Right lobe of liver (tissue), 6 donors: ENCODE measurements around the gene KBTBD13. TPM values are rescaled to one million over a fixed set of nuclear protein-coding genes. Genes with fewer than 3 reads are reported as not detected.

Experiments used
- ATAC-seq, 4 donors: fragments of 200-7000 bp; cut with Tn5 transposase; one replicate each; pipeline ENCODE4 v1.9.1; 2020; ENCODE audit warnings: mild to moderate bottlenecking in 4 of 4, moderate library complexity in 4 of 4
- DNase-seq, 3 donors: peaks; one replicate each; pipeline ENCODE4 v3.0.0-alpha.2; 2020
- H3K27ac ChIP-seq, 3 donors: fragments of 200-600 bp; one replicate each; pipeline ENCODE4 v1.8.0; 2022
- H3K27me3 ChIP-seq, 2 donors: fragments of 200-600 bp; one replicate each; pipeline ENCODE4 v1.8.0; 2022
- H3K36me3 ChIP-seq, 4 donors: fragments of 200-600 bp; sonication (generic) in 1 of 4; one replicate each; pipeline versions ENCODE4 v1.5.1 to v1.8.0; 2017 to 2022; ENCODE audit warnings: control low read depth in 1 of 4
- H3K4me1 ChIP-seq, 4 donors: fragments of 200-600 bp; sonication (generic) in 1 of 4; one replicate each; pipeline versions ENCODE4 v1.5.1 to v1.8.0; 2017 to 2022; ENCODE audit warnings: control low read depth in 1 of 4
- H3K4me3 ChIP-seq, 3 donors: fragments of 200-600 bp; one replicate each; pipeline ENCODE4 v1.8.0; 2022
- H3K9me3 ChIP-seq, 4 donors: fragments of 200-600 bp; sonication (generic) in 1 of 4; one replicate each; pipeline versions ENCODE4 v1.5.1 to v1.8.0; 2017 to 2022; ENCODE audit warnings: control low read depth in 1 of 4
- POLR2A ChIP-seq: fragments of 450-650 bp; IDR thresholded peaks from one replicate; pipeline ENCODE4 v1.6.1; 2017; ENCODE audit warnings: antibody characterized with exemption, mild to moderate bottlenecking
- WGBS: methylation state at CpG from one replicate; pipeline ENCODE4 v1.1.6; 2018; ENCODE audit warnings: low coverage, low lambda C conversion rate; ENCODE audit not compliant: insufficient coverage; ENCODE audit errors: missing lambda C conversion rate; 5-methylcytosine and 5-hydroxymethylcytosine counted together
- intact Hi-C, 2 donors: fragments of 100-400 bp; cut with DNase I; formaldehyde crosslinking; loops; one replicate each; pipeline versions ENCODE4 v1.11.2 to v1.14.1; 2022
- total RNA-seq, 6 experiments: library from RNA; depleted of rRNA in 2 of 6; stranded (reverse); fragments of >200 nt in 2 of 6; fragmentation: NEBNext Ultra II Directional in 3 of 6; extraction: Animal tissue kit (Norgen Biotek cat#: 25700) in 3 of 6; gene quantifications; one replicate each; pipeline versions ENCODE4 v1.1.0 to v1.2.4, GENCODE V29; 2016 to 2023
- TF ChIP-seq, protein P1 (sequence below), 4 donors: fragments of 200-600 bp in 3 of 4; fragments of 450-650 bp in 1 of 4; IDR thresholded peaks; one replicate each; pipeline versions ENCODE4 v1.5.1 to v1.8.0; 2016 to 2022; ENCODE audit warnings: antibody characterized with exemption in 4 of 4, mild to moderate bottlenecking in 2 of 4
- donor health status: DM: no; HTN: yes; CAD: no.
- donor health status: DM: no; HTN: no; CAD: no.
- donor health status: DM: no; HTN: no; CAD: no.
- donor health status: DM: no; HTN: yes; CAD: no.
- donor health status: DM: no; HTN: yes; CAD: no.

The KBTBD13 gene
- total RNA-seq, 6 experiments from 2014 or later: not detected

- ATAC-seq (no peak), DNase-seq (no peak)
- Histone ChIP-seq H3K36me3 (no peaks in the 10 kb centered on the region), H3K4me1 (peaks cover 0 to 6% (median 0%) of the 10 kb centered on the region in 4 donors), H3K27me3 (peaks cover 0 to 4% of the 10 kb centered on the region in 2 donors), H3K4me3 (no peak overlapping the region), H3K27ac (no peak overlapping the region), H3K9me3 (no peaks in the 10 kb centered on the region)
- intact Hi-C loops: no loop called here
- TF ChIP-seq, protein P1, sequence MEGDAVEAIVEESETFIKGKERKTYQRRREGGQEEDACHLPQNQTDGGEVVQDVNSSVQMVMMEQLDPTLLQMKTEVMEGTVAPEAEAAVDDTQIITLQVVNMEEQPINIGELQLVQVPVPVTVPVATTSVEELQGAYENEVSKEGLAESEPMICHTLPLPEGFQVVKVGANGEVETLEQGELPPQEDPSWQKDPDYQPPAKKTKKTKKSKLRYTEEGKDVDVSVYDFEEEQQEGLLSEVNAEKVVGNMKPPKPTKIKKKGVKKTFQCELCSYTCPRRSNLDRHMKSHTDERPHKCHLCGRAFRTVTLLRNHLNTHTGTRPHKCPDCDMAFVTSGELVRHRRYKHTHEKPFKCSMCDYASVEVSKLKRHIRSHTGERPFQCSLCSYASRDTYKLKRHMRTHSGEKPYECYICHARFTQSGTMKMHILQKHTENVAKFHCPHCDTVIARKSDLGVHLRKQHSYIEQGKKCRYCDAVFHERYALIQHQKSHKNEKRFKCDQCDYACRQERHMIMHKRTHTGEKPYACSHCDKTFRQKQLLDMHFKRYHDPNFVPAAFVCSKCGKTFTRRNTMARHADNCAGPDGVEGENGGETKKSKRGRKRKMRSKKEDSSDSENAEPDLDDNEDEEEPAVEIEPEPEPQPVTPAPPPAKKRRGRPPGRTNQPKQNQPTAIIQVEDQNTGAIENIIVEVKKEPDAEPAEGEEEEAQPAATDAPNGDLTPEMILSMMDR (IDR thresholded peaks at IDR 0.05): no peak
- no peak for TF ChIP-seq POLR2A
- WGBS: 54% methylated on average over 9 of the region's 9 CpGs
Measured at GRCh38 chr15:65066635-65067316, 9.8 kb upstream of the KBTBD13 start.

GRCh38 chr15:65067317-65067644, 9.3 kb upstream of the KBTBD13 start:
- ATAC-seq: no peak
- WGBS: 46% methylated on average over 3 of the region's 8 CpGs
- peaks cover 0 to 6% (median 0%) of the 10 kb centered on the region in 4 donors for H3K4me1 ChIP-seq
- H3K27me3 ChIP-seq: peaks cover 0 to 4% of the 10 kb centered on the region in 2 donors
- H3K36me3 ChIP-seq: no peaks in the 10 kb centered on the region
- H3K27ac ChIP-seq: no peak overlapping the region
- no peak for DNase-seq
- peak overlapping the region in 1 of 3 donors; percentile 19 for H3K4me3 ChIP-seq
- no peak for TF ChIP-seq POLR2A
- TF ChIP-seq, protein P1 (IDR thresholded peaks at IDR 0.05): no peak
- intact Hi-C loops: no loop called here
- no peaks in the 10 kb centered on the region for H3K9me3 ChIP-seq

DNA sequence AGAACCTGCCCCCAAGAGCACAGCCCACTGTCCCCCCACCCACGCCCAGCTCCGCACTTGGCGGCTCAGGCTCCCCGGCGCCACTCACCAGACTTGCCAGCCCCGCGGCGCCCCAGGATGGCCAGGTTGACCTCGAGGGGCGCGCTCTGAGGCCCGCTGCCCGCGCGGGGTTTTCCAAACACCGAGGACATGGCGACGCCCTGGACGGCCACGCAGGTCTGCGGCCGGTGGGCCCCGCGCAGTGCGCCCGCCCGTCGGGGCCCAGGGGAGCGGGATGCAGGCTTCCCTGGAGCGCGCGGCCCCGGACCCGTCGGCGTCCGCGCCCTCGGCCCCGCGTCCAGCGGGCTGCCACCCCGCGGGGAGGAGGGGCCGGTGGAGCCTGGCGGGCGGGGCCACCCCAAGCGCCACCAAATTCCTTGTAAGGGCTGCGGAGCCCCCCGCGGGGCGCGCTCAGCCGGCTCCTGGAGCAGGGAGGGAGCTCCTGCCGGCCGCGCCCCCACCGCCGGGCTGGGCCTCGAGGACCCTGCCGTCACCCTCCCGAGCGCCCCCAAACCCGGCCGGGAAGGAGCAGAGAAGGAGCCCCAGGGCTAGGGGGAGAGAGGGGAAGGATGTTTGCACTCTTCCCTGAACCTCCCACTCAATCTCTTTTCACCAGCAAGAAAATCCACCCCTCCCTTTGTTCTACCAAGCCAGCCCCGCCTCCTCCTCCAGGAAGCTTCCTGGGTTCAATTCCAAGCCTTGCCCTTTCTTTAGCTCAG, 8.7 kb upstream of the KBTBD13 start, which contains the start of gene RASL12:
Gene RASL12, minus strand, starts transcription at position 347 of the 758 bp plus-strand sequence. Its CDS starts 156 bp downstream, at position 191.
- no peaks in the 10 kb centered on the region for H3K9me3 ChIP-seq
- 33% methylated on average over 2 of the region's 66 CpGs for WGBS
- H3K36me3 ChIP-seq: no peaks in the 10 kb centered on the region
- H3K27me3 ChIP-seq: peaks cover 0 to 4% of the 10 kb centered on the region in 2 donors
- no peak for DNase-seq
- peak within 1 kb of the TSS in 1 of 3 donors; percentile 19 for H3K4me3 ChIP-seq
- peaks cover 0 to 6% (median 0%) of the 10 kb centered on the region in 4 donors for H3K4me1 ChIP-seq
- intact Hi-C loops: no loop called here
- no peak for ATAC-seq
- no peak for TF ChIP-seq POLR2A
- TF ChIP-seq, protein P1 (IDR thresholded peaks at IDR 0.05): no peak
- H3K27ac ChIP-seq: no peak within 1 kb of the TSS

DNA sequence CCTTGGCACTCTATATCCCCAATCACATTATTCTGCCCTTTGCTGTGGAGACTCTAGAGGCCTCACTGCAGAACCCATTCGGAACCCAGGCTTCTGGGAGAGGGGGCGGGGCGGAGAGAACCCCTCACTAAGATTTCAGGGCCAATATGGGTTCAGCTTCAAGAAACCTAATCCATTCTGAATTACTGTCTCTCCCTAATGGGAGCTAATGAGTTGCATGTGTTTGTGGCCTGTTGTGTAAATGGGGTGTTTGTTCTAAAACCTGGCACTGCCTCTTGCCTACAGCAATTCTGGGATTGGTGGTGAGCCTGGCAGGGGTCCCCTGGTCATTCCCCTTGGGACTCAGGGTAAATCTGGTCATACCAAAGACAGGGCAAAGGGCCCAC, 8.2 kb upstream of the KBTBD13 start:
- Histone ChIP-seq H3K27me3 (peaks cover 0 to 4% of the 10 kb centered on the region in 2 donors), H3K4me1 (peaks cover 0 to 6% (median 0%) of the 10 kb centered on the region in 4 donors), H3K36me3 (no peaks in the 10 kb centered on the region), H3K9me3 (no peaks in the 10 kb centered on the region), H3K27ac (no peak overlapping the region), H3K4me3 (no peak overlapping the region)
- intact Hi-C loops: no loop called here
- WGBS: 97% methylated on average over 3 of the region's 3 CpGs
- DNase-seq: no peak
- TF ChIP-seq POLR2A: no peak
- TF ChIP-seq, protein P1 (IDR thresholded peaks at IDR 0.05): no peak
- ATAC-seq: no peak
